GM20431 (cell line): ENCODE data around the gene HOXB4.
"Not testable (repeated sequence)": the region's sequence is repeated elsewhere in the genome, so short reads cannot be mapped to it uniquely, and the experiment has no call there.

Experiments
- in situ Hi-C: fragments of 300-500 bp; cut with MseI, MboI; formaldehyde crosslinking; loops from one replicate; pipeline ENCODE4 v1.15.0; 2020; ENCODE audit warnings: low sequenced_read_pairs; ENCODE audit not compliant: unreplicated experiment

The HOXB4 gene

GRCh38 chr17:48537316-48537715, 40.8 kb downstream of the HOXB4 start:
- in situ Hi-C loops, result no loop called here

GRCh38 chr17:48535793-48536559, 42.2 kb downstream of the HOXB4 start:
- in situ Hi-C loops, result not testable (repeated sequence)

GRCh38 chr17:48532261-48532660, 45.9 kb downstream of the HOXB4 start:
- in situ Hi-C loops, result no loop called here

GRCh38 chr17:48530887-48531272, 47.3 kb downstream of the HOXB4 start, which contains the start of gene HOXB1:
Gene HOXB1 (minus strand): TSS chr17:48531011. CDS start chr17:48530904, 107 bp downstream.
- in situ Hi-C loops, result no loop called here

GRCh38 chr17:48530208-48530886, 47.8 kb downstream of the HOXB4 start:
- in situ Hi-C loops, result no loop called here

- in situ Hi-C loops, result no loop called here
These were observed 48.5 kb downstream of the HOXB4 start for GRCh38 chr17:48529683-48530009.

- in situ Hi-C loops, result no loop called here
These were observed 49.0 kb downstream of the HOXB4 start for GRCh38 chr17:48528936-48529682.

- in situ Hi-C loops, result no loop called here
These were observed 49.8 kb downstream of the HOXB4 start for GRCh38 chr17:48528153-48528935.

- in situ Hi-C loops, result no loop called here
These were observed 50.6 kb downstream of the HOXB4 start for GRCh38 chr17:48527547-48527932.

GRCh38 chr17:48526608-48527546, 51.3 kb downstream of the HOXB4 start:
- in situ Hi-C loops, result no loop called here
